Erythroblast (primary cell): Measurements from ENCODE around the gene LRMDA.
"Not testable (repeated sequence)": the region's sequence is repeated elsewhere in the genome, so short reads cannot be mapped to it uniquely, and the experiment has no call there.

ENCODE experiments used
- DNase-seq, 2 experiments: peaks; one replicate each; lab custom pipeline; 2025; lab: John Stamatoyannopoulos, UW
- GATA1 ChIP-seq: IDR thresholded peaks from 2 replicates; pipeline ENCODE4 v1.6.1; 2011; ENCODE audit warnings: low read depth, mild to moderate bottlenecking, control low read depth, low read length, moderate library complexity
- POLR2A ChIP-seq: IDR thresholded peaks from 2 replicates; pipeline ENCODE4 v1.6.1; 2011; ENCODE audit warnings: mild to moderate bottlenecking, low read length

Gene LRMDA

DNA sequence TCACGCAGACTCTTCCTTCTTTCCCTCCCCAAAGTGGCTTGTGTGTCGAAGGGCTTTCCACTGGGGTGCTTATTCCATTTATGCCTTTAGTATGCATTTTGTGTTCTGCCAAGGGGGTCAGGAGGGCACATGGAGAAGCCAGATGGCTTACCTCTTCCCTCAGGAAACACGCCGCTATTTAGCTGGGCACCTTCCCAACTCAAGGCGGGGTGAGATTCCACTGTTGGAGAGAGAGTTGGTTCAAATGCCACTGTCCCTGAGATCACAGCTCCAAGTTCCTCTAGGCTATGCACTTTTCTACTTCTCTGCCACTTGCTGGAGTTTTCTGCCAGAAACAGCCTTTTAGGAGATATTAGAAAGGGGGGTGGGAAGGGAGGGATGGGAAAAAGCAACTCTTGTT, 1091.8 kb downstream of the LRMDA start:
- TF ChIP-seq POLR2A (no peak), GATA1 (no peak)
- DNase-seq, result no peak

DNA sequence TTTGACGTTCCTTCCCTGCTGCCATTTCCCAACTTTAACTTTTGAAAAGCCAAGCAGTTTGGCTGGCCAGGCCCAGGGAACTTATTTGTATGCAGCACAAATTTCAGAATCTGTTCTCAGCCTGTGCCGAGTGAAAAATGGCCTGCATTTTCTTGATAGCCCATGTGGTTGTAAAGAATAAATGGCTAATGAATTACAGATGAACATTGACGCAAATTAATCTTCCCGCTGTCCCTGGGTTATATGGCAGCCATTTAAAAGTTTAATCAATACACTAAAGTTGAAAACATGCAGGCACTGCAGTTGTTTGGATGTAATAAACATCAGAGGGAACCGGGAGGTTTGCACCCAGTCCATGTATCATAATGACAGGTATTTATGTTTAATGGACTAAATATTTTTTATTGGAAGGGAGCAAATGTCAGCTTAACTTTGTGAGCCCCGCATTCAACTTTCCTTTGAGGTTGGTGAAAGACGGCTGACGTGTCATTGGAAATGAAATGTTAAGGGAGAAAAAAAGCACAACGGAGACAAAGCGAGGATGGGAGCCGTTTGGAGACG, 1092.4 kb downstream of the LRMDA start:
- DNase-seq, result no peak
- TF ChIP-seq POLR2A, result no peak
- TF ChIP-seq GATA1, result no peak

- DNase-seq, result not testable (repeated sequence)
Observed at GRCh38 chr10:76526833-76527232, 1095.4 kb downstream of the LRMDA start.

DNA sequence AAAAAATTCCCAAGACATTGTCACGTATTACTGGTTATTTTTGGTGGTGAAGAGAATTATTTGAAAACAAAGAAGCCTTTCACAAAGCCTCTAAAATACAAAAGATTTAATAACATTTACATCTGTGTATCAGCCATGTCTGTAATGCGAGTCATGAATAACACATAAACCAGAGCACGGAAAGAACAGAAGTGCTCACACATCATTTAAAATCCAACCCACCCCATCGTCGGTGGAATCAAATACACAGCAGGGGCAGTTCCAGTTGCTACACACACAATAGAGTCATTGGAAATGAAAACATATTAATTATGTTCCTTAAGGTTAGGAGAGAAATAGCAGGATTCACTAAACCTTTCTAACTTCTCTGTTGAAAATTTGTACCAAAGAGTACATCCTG, 1108.9 kb downstream of the LRMDA start:
- TF ChIP-seq POLR2A (no peak), GATA1 (no peak)
- no peak for DNase-seq

DNA sequence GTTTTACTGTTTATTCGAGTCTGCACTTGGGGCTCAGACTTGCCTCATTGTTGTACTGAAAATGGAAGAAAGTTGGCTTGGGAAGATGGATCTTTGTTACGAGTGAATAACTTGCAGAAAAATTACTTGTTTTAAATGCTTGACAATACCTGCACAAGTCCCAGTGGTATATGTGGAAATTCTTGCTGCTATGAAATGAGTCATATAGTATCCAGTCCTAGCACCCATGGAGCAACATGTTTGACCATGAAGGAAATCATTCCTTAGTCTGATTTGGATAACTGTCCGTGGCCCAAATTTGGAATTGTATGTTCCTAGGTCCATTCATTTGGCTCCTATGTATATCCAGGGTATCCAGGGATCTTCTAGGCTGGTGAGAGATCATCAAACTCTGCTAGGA, 1109.4 kb downstream of the LRMDA start:
- no peak for DNase-seq
- no peak for TF ChIP-seq POLR2A
- no peak for TF ChIP-seq GATA1

- TF ChIP-seq GATA1 (no peak), POLR2A (no peak)
Observed at GRCh38 chr10:76541852-76542251, 1110.4 kb downstream of the LRMDA start.

DNA sequence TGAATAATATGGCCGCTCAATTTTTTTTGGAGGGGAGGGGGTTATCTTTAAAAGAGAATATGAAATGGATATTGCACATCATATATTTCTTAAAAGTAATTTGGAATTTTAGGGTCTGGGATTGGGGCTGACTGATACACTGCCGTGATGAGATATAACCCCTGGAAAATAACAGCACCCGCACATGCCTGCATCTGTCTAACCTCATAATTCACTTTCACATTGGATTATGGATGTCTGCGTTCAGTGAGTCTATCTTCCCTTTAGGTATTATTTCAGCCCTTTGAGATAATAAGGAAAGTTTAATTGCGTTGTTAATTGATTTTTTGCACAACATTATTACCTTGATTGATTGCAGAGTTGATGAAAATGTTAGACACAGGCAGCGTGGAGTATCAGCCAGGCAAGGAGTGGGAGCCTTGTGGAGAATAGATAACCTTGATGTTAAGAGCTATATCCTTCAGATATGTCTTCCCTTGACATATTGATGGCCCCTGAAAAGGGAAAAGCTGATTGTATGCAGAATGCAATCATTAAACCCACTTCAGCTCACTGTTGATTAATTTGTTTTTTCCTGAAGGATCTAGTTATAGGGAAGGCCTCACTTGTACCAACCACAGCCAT, 1111.0 kb downstream of the LRMDA start:
- no peak for TF ChIP-seq GATA1
- DNase-seq, result no peak

More at GRCh38 chr10:76541852-76542251, 1110.4 kb downstream of the LRMDA start:
- DNase-seq, result no peak

- no peak for DNase-seq
- TF ChIP-seq POLR2A, result no peak
- no peak for TF ChIP-seq GATA1
Observed at GRCh38 chr10:76543655-76544054, 1112.2 kb downstream of the LRMDA start.

GRCh38 chr10:76544789-76545188, 1113.4 kb downstream of the LRMDA start:
- no peak for DNase-seq
- no peak for TF ChIP-seq POLR2A
- no peak for TF ChIP-seq GATA1

GRCh38 chr10:76546411-76546810, 1115.0 kb downstream of the LRMDA start:
- TF ChIP-seq GATA1 (no peak), POLR2A (no peak)
- no peak for DNase-seq

DNA sequence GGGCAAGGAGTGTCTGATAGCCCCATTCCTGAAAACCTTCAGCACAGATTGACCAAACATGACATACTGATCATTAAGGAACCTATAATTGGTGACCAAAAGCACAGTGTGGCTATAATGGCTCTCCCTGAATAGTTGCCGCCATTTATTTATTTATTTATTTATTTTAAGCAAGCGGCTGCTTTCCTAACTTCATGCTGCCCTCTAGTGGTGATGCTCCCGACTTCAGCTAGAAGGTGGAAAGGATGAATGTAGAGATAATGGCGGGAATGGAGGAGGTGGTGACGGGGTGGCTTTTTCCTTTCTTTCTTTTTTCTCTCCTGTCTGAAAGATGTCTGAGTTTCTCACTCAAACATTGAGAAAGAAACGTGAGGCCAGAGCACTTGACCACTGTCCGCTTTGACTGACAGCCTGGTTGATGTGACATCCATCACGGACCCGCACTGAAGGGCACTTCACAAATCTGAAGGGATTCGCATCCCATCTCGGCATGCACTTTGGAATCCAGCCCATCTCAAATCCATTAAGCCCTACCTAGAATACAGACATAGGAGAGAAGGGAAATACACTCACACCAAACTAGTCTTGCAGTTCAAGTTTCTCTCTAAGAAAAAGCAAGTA, 1116.0 kb downstream of the LRMDA start:
- TF ChIP-seq POLR2A, result no peak
- no peak for TF ChIP-seq GATA1
- peak; percentile 72 to 81 for DNase-seq

DNA sequence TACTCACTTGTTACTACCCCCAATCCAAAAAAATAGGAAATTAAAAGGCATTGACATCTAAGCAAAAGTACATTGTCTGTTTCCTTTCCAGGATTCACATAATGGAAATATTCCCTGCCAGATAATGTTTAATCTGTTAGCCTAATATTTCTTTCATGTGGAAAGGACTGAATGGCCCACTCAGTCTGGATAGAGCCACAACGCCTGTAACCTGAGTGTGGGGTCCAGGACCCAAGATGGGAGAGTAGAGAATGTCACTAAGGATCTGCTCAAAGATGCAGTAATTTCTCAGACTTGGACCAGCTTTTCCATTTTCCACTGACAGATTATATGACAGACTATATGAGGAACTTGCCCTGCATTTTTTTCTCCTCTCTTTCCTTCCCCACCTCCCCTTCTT, 1117.3 kb downstream of the LRMDA start:
- TF ChIP-seq POLR2A (no peak), GATA1 (no peak)
- no peak for DNase-seq

GRCh38 chr10:76549171-76549570, 1117.7 kb downstream of the LRMDA start:
- TF ChIP-seq POLR2A, result no peak
- TF ChIP-seq GATA1, result no peak
- DNase-seq, result no peak

- TF ChIP-seq GATA1 (no peak), POLR2A (no peak)
- DNase-seq, result no peak
Observed at GRCh38 chr10:76550806-76551205, 1119.4 kb downstream of the LRMDA start.
